ENCODE results near the gene TIMM10.
A peak's percentile ranks its signal among the peaks of the same experiment; 100 is the strongest.
"Not testable (repeated sequence)": the region's sequence is repeated elsewhere in the genome, so short reads cannot be mapped to it uniquely, and the experiment has no call there.

The TIMM10 gene

DNA sequence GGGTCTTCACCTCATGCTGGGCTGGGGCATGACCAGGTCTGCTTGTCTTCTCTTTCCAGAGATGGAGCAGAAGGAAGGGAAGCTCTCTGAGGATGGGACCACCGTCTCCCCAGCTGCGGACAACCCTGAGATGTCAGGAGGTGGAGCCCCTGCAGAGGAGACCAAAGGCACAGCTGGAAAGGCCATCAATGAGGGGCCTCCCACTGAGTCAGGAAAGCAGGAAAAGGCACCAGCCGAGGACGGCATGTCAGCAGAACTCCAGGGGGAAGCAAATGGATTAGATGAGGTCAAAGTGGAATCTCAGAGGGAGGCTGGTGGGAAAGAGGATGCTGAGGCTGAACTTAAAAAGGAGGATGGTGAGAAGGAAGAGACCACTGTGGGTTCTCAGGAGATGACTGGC, 12.0 kb upstream of the TIMM10 start:
- DNase-seq (ENCODE audit: low read depth, low spot score), result no peak

DNA sequence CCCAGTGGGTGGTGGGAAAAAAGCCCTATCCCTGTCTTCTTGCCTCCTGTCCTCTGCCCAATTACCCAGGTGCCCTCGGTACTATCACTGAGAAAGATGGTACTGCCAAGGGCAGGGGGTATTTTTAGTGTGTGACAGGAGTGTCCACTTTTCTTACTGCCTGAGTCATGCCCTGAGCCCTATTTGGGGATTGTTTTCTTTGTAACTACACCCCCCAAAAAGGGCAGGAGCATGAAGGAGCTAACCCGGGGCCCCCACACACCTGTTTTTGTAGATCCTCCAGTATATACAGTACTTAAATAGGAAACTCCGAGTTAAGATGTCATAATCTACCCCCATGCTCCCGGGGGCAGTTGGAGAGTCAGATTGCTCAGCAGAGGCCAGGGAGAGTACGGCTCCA, 10.6 kb upstream of the TIMM10 start:
- no peak for DNase-seq (ENCODE audit: low read depth, low spot score)

DNA sequence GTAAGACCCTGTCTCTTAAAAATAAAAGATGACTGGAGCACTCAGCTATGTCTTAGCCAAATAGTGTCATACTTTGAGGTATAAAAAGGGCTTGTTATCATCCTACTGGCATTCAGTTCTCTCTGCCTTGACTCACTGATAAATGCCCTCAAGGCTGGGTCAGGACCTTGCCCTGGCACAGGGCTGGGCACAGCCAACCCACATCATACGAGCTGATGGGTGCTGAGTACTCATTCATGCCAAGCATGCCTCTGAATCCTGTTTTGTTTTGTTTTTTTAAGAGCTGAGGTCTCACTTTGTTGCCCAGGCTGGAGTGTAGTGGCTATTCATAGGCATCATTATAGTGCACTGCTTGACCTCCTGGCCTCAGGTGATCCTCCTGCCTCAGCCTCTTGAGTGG, 8.8 kb upstream of the TIMM10 start:
- no peak for DNase-seq (ENCODE audit: low read depth, low spot score)

DNA sequence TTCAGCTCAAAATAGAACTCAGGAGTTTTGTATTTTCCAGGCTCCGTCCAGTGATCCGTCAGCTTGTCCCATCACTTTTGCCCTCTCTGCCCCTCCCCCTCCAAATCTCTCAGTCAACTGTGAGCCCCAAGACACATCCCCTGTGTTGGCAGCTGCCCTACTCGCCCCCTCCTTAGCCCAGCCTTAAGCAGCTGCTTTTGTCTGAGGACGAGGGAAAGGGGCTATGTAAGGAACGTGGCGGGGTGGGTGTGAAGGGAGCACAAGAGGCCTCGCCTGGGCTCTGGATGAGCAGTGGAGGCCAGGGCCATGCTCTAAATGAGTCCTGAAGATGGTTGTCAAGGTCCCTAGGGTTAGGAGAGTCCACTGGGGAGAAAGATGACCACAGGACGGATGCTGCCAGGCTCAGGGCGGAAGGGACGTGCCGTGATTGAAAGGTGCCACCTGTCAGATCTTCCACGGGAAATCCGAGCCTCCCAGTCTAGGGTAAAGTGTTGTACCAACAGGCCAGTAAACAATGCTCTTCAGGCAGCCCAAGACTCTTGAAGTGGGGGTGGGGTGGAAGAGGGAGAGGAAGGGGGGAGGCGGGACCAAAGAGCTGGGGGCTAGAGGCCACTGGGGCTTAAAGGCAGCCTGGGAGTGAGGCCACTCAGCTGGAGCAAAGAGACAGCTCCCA, 6.5 kb upstream of the TIMM10 start, which contains the start of gene SMTNL1:
TSS of gene SMTNL1 (plus strand) at position 649 of the 673 bp plus-strand sequence. CDS start 5,048 bp downstream, outside the sequence.
- no peak for DNase-seq (ENCODE audit: low read depth, low spot score)

DNA sequence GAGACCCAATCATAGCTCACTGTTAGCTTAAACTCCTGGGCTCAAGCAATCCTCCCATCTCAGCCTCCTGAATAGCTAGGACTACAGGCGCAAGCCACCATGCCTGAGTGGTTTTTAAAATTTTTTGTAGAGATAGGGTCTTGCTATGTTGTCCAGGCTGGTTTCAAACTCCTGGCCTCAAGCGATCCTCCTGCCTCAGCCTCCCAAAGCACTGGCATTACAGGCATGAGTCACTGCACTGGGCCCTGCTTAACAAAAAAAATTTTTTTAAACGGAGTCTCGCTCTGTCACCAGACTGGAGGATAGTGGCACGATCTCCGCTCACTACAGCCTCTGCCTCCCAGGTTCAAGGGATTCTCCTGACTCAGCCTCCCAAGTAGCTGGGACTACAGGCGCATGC, 3.9 kb upstream of the TIMM10 start:
- not testable (repeated sequence) for DNase-seq (ENCODE audit: low read depth, low spot score)

DNA sequence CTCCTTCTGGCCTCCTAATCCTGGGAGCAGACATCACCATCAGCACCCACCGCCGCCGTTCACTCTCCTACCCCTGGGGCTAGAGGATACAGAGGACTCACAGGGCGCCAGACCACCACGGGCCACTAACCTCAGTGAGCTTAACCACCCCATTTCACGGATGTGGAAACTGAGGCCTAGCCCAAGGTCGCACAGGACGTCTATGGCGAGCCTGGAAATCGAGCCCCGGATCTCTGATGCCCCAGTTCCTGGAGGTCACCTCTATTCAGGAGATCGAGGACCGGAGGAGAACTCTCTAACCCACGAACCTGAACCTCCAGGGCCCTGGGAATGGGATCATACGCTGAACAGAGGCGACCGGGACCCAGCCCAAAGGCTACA, 349 bp downstream of the TIMM10 start:
- no peak for DNase-seq (ENCODE audit: low read depth, low spot score)

DNA sequence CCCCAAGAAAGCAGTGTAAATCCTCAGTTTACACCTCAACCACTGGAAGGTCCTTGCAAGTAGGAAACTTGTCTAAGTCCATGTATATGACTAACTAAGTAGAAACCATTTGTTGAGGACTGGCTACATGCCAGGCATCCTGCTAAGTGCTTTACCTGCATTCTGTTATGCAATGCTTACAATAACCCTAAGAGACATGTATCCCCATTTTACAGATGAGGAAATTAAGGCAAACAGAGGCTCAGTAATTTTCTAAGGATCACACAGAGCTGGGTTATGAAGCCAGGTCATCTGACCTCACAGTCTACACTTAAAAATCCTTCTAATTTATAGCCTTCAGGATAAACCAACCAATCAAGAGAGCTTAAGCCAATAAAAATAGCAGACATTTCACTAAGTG, 1.5 kb downstream of the TIMM10 start:
- DNase-seq (ENCODE audit: low read depth, low spot score), result no peak

DNA sequence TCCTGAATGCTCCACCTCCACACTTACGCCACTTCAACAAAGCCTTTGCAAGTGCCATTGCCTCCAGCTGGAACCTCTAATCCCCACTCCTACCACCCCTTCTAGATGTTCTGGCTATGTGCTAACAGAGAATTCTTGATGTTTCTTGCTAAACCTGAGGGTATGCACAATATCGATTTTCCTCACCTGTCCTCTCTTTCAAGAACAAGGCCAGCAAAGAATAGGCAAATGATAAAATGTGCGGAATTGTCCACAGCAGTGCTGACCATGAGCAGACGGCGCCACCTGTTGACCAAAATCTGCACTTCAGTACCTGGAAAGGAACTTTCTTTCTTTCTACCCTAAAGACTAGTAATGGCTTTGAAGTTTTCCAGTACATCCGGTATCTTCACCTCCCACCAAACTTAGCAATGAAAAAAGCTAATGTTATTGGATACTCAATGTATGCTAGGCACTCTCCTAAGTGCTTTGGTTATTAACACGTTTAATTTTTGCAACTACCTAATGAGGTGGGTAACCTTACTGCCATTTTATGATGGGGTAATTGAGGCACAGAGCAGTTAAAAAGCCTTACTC, 3.4 kb downstream of the TIMM10 start:
- DNase-seq (ENCODE audit: low read depth, low spot score), result peak; percentile 72

DNA sequence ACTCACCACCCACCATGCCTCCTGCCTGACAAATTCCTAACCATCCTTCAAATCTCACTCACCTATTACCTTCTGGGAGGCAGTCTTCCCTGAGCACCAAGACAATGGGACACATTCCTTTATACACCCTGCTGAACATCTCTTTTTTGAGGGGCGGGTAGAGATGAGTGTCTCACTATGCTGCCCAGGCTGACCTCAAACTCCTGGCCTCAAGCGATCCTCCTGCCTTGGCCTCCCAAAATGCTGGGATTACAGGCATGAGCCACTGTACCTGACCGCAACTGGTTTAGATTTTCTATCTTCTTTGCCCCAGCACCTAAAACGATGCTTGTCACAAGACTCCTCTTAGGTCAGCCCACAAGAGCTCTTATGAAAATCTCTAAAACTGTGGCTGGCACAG, 7.1 kb downstream of the TIMM10 start:
- DNase-seq (ENCODE audit: low read depth, low spot score), result no peak

DNA sequence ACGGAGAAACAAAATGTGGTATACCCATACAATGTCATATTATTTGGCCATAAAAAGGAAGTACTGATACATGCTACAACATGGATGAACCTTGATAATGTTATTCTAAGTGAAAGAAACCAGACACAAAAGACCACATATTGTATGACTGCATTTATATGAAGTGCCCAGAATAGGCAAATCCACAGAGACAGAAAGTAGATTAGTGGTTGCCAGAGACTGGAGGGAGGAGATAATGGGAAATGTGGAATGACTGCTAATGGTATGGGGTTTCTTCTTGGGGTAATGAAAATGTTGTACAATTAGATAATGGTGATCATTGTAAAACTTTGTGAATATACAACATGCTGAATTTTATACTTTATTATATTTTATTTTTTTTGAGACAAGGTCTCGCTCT, 9.4 kb downstream of the TIMM10 start:
- no peak for DNase-seq (ENCODE audit: low read depth, low spot score)

DNA sequence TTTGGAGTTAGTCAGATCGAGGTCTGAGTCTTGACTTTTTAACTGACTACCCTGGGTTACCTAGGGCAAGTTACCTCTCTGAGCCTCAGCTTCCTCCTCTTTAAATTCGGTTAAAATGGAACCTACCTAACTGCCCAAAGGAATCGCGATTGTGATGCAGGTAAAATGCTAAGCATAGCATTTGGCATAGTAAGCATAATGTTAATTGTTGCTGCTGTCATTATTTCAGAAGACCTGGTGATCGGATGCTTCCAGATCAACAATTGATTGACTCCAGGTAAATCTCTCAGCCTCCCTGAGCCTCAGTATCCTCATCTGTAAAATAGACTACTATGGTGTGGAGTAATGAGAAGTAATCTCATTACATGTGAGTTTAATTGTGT, 14.5 kb downstream of the TIMM10 start:
- no peak for DNase-seq (ENCODE audit: low read depth, low spot score)

DNA sequence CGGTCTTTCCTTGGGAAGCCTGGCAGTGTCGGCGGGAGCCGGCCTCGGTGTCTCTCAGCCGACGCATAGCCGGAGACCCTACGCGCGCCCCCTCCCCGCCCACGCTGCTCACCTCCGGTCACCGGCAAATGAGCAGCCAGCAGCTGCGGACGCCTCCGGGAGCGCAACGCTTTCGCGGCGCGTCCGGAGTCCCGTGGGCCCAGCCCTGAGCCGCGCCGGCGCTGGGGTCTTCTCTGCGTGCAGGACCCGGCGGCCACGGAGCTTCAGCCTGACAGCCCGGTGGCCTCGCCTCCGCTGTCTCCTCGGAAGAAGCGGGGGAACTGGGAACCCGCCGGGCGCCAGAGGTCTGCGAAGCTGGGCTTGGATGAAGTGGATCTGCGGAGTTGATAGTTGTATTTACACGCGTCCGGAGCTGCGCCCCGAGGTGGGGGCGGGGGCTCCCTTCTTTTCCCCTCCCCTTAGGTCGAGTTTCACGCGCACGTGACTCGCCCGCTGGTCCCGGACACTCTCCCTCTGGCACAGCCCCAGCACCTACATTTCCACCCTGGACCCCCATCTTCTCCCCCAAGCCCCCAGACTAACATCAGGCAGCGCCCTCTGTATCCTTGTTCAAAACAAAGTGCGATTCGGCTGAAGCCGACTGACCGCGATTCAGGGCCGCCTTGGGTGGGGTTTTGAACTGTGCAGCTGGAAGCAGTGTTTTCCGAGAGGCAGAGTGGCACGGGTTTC, 15.1 kb downstream of the TIMM10 start, which contains the start of gene SLC43A1:
TSS of gene SLC43A1 (minus strand) at position 371 of the 729 bp plus-strand sequence. CDS start 1,591 bp downstream, outside the sequence.
- DNase-seq (ENCODE audit: low read depth, low spot score), result no peak

DNA sequence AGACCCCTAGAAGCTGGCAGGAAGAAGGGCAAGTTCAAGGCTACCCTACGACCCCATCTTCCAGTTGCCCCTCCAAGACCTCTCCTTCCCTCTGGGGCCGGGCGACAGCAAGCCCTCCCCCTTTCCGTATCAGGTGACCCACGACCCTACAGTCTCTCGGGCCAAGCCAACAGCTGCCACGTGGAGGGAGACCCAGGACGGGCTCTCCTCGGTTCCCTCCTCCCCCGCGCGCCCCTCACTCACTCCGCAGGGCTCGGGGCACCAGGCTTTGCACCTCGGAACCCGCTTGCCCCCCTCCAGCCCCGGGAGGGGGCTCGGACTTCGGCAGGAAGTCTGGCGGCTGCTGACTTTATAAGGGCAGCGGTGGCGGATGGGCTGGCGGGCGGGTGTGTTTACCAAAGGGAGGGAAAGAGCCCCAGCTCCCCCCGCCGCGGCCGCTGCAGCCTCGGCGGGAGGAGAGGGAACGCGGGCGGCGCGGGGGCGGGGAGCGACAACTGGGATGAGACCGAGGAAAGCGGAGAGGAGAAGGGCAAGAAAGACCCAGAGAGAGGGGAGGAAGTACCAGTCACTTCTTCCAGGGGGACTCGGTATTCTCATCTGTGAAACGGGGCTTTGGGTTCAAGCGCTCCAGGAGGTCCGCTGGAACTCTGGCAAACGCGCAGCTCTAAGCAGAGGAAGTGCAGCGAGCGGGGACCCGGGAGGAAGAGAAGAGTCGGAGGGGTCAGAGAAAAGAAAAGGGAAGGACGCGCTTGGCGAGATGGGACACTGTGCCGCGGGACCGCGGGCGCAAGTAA, 15.8 kb downstream of the TIMM10 start:
- DNase-seq (ENCODE audit: low read depth, low spot score), result peak; percentile 57

DNA sequence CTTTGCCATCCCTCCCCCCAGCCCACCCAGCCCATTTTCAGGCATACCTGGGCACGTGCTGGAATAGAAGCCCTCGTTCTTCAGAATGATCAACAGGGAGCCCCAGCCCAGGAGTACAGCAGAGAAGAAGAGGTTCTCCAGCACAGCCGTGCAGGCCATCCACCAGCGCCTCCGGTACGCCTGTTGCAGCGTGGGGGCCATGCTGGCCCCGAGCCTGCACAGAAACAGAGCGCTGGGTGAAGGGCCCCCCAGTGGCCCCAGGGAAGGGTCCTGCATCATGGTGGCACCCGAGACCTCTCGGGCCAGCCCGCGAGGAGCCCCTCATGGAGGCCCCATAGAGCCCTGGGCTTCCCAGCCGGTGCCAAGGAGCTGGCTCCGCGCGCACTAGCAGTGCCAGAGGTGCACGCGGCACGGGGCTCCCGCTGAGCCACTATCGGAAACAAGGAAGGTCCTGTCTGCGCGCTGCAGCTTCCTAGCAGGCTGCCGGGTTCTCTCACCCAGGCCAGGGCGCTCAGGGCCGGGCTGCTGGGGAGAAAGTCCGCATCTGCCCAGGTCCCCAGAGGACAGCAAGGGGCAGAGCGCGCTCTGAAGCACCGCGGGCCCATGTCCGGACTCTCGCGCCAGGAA, 16.5 kb downstream of the TIMM10 start:
- peak; percentile 47 for DNase-seq (ENCODE audit: low read depth, low spot score)

DNA sequence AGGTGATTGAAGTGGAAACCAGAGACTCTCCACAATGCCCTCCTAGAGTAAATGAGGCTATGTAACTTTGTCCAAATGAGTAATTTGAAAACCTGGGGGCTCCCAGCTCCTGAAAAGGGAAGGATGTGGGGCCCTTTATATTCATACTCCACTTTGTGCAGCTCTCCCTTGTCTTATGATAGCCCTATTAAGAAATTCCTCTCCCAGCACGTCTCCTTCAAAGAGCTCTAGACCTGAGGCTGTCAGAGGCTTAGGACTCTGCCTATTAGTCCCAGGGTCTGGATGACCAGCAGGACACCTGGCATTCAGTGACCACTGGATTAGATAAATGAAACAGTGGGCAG, 17.1 kb downstream of the TIMM10 start:
- no peak for DNase-seq (ENCODE audit: low read depth, low spot score)

DNA sequence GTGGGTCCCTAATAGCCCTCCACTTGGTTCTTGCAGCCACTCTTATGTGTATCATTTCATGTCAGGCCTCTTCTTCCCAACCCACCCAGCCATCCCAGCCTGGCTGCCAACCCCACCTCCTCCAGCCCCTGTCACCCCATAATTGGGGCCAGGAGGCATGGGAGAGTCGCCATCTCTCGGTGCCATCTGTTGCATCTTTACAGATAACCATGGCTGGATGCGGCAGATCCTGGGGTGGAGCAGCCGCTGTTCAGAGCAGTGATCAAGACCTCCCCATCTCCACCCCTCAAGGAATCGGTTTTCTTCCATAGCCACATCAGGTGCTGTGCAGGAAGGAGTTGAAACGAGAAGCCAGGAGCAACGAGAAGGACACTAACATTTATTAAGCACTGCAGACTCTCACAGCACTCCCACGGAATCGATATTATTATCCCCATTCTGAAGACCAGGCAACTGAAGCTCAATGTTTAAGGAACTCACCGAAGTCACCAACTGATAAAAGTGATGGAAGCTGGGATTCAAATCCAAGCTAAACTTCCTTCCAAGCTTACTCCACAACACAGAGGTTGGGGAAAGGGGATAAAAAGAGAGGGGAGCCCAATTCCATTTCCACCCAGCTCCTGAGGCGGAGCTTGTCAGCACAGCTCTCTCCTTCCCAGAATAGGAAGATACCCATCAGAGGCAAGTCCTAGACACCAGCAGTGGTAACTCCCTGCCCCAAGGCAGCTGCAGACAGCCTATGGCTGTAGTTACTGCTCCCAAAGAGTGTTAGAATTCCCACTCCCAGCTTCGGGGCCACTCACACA, 17.7 kb downstream of the TIMM10 start:
- DNase-seq (ENCODE audit: low read depth, low spot score), result no peak

DNA sequence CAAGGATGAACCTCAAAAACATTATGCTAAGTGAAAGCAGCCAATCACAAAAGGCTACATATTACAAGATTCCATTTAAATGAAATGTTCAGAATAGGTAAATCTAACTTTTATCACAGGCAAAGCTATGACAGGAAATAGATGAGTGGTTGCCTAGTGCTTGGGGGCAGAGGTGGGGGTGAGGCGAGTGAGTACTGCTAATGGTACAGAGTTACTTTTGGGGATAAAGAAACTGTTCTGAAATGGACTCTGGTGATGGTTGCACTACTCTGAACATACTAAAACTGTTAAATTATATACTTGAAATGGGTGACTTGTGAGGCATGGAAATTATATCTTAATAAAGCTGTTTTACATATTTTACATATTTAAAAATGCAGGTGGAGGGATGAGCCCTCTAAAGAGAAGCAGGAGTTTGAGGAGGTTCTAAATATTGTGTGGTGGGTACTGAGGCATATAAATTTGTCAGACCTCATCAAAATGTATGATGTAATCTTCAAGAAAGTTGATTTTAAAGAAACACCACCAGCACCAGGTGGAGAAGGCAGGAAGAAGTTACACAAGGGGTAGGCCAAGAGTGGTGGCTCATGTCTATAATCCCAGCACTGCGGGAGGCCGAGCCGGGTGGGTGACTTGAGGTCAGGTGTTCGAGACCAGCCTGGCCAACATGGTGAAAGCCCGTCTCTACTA, 18.7 kb downstream of the TIMM10 start:
- DNase-seq (ENCODE audit: low read depth, low spot score), result no peak

DNA sequence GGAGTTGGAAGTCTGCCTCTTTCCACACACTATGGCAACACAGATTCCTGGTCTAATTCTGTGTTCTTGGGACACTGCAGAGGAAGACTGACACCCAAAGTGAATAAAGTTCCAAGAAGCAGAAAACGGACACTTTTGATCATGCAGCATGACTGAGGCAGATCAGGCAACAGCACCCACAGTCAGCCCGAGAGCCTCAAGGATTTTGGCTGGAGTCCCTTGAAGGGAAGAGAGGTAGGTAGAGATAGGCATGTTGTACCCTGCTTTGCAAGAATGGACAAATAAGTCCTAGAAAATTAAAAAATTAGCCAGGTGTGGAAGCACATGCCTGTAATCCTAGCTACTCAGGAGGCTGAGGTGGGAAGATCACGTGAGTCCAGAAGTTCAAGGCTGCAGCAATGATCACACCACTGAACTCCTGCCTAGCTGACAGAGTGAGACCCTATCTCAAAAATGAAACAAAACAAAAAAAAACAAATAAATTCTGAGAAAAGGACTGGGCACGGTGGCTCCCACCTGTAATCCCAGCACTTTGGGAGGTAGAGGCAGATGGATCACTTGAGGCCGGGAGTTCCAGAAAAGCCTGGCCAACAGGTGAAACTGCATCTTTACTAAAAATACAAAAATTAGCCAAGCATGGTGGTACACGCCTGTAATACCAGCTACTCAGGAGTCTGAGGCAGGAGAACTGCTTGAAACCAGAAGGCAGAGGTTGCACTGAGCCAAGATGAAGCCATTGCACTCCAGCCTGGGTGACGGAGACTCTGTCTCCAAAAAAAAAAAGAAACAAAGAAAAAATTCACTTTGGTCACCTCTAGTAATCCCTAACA, 22.0 kb downstream of the TIMM10 start:
- DNase-seq (ENCODE audit: low read depth, low spot score), result no peak

DNA sequence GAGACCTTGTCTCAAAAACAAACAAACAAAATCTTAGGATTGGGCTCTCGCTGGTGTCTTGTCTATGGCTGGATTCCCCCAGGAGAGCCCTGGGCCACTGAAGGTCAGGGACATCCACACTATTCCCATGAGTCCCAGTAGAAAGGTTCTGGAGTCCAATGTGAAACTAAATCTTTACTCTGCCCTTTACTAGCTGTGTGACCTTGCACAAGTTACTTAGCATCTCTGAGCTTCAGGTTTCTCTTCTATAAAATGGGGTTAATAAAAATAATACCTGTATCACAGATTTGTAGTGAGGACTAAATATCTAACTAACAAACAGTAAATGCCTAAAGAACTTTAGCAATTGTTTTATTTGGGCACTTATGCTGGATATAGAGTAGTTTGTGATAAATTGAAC, 24.0 kb downstream of the TIMM10 start:
- no peak for DNase-seq (ENCODE audit: low read depth, low spot score)
